WTC11 (cell line): ENCODE measurements around the gene OPCML.

Experiments used
- CREB1 ChIP-seq: sonication (generic); formaldehyde crosslinking; IDR thresholded peaks from 2 replicates; pipeline ENCODE4 v1.8.0; 2023; ENCODE audit warnings: mild to moderate bottlenecking, missing genetic modification reagents
- CTCF ChIP-seq: fragments of 200-600 bp; IDR thresholded peaks from 2 replicates; pipeline ENCODE4 v1.8.0; 2022; ENCODE audit warnings: antibody characterized with exemption
- NR1H2 ChIP-seq: sonication (generic); formaldehyde crosslinking; IDR thresholded peaks from 2 replicates; pipeline ENCODE4 v1.9.0; 2021; ENCODE audit warnings: mild to moderate bottlenecking, moderate library complexity, missing genetic modification reagents
- SMAD3 ChIP-seq: sonication (generic); formaldehyde crosslinking; IDR thresholded peaks from 2 replicates; pipeline ENCODE4 v1.8.0; 2022; ENCODE audit warnings: missing genetic modification reagents, mild to moderate bottlenecking, borderline replicate concordance
- TCF7 ChIP-seq: sonication (generic); formaldehyde crosslinking; IDR thresholded peaks from 2 replicates; pipeline ENCODE4 v1.8.0; 2022; ENCODE audit warnings: mild to moderate bottlenecking, low read depth, missing genetic modification reagents, moderate library complexity
- TEAD4 ChIP-seq: sonication (generic); formaldehyde crosslinking; IDR thresholded peaks from 2 replicates; pipeline ENCODE4 v1.8.0; 2022; ENCODE audit warnings: mild to moderate bottlenecking, missing genetic modification reagents
- ZNF121 ChIP-seq: sonication (generic); formaldehyde crosslinking; IDR thresholded peaks from 2 replicates; pipeline ENCODE4 v1.8.0; 2023; ENCODE audit warnings: missing genetic modification reagents
- TF ChIP-seq, protein P1 (sequence below): sonication (generic); formaldehyde crosslinking; conservative IDR thresholded peaks from 2 replicates; pipeline ENCODE4 v1.8.1; 2022; ENCODE audit warnings: mild to moderate bottlenecking, missing genetic modification reagents

DNA sequence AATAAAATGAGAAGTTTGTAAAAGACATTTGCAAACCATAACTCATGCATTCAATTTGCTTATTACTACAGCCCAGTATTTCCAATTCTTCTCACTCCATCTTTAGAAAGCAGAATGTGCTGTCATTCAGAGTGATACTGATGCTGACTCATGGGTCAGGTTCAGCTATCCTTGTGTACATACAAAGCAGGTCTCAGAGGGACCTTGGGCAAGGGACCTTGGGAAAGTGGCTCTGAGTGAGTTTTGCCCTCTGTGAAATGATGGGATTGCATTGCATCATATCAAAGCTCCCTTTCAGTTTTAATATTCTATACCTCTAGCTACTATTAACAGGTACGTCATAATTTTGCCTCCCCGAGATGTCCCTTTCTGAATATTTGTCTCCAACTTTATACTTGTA, 848.7 kb downstream of the OPCML start:
- TF ChIP-seq CREB1 (CRISPR knock-in tag) (no peak), NR1H2 (CRISPR knock-in tag) (no peak), ZNF121 (CRISPR knock-in tag) (no peak), TEAD4 (CRISPR knock-in tag) (no peak), CTCF (no peak), SMAD3 (CRISPR knock-in tag) (no peak), TCF7 (CRISPR knock-in tag) (no peak)
- TF ChIP-seq, protein P1, sequence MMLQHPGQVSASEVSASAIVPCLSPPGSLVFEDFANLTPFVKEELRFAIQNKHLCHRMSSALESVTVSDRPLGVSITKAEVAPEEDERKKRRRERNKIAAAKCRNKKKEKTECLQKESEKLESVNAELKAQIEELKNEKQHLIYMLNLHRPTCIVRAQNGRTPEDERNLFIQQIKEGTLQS (CRISPR knock-in tag): no peak
